ENCODE measurements around the gene BMF. TPM values are rescaled to one million over a fixed set of nuclear protein-coding genes. Genes with fewer than 3 reads are reported as not detected.

BMF gene
- total RNA-seq, 1 donor from 2014 or later: 3.2 TPM

GRCh38 chr15:40106203-40107161, 2.2 kb downstream of the BMF start:
- ATAC-seq: peak; percentile 8
- intact Hi-C loops (cut with micrococcal nuclease): loop anchor here (10.0 kb wide), 1 partner anchor 62 kb away; no protein-coding TSS in a partner anchor
- peak; percentile 74 for DNase-seq

- intact Hi-C loops (cut with micrococcal nuclease): loop anchor here (10.0 kb wide), 1 partner anchor 61 kb away; no protein-coding TSS in a partner anchor
- DNase-seq (no peak), ATAC-seq (no peak)
Measured at GRCh38 chr15:40105517-40106202, 3.0 kb downstream of the BMF start.

GRCh38 chr15:40104865-40105516, 3.7 kb downstream of the BMF start:
- intact Hi-C loops (cut with micrococcal nuclease): loop anchor here (10.0 kb wide), 1 partner anchor 60 kb away; no protein-coding TSS in a partner anchor
- ATAC-seq: peak; percentile 59
- peak; percentile 95 for DNase-seq

GRCh38 chr15:40104296-40104864, 4.3 kb downstream of the BMF start:
- intact Hi-C loops (cut with micrococcal nuclease): loop anchor here (10.0 kb wide), 1 partner anchor 60 kb away; no protein-coding TSS in a partner anchor
- no peak for DNase-seq
- no peak for ATAC-seq

GRCh38 chr15:40103864-40104271, 4.8 kb downstream of the BMF start:
- intact Hi-C loops (cut with micrococcal nuclease): loop anchor here (10.0 kb wide), 1 partner anchor 59 kb away; no protein-coding TSS in a partner anchor
- no peak for DNase-seq
- peak; percentile 1 for ATAC-seq

- DNase-seq (peak; percentile 91), ATAC-seq (peak; percentile 70)
- intact Hi-C loops (cut with micrococcal nuclease): loop anchor here (10.0 kb wide), 1 partner anchor 58 kb away; no protein-coding TSS in a partner anchor
Measured at GRCh38 chr15:40102897-40103858, 5.5 kb downstream of the BMF start.

GRCh38 chr15:40100947-40101905, 7.5 kb downstream of the BMF start:
- intact Hi-C loops (cut with micrococcal nuclease): loop anchor here (10.0 kb wide), 1 partner anchor 56 kb away; no protein-coding TSS in a partner anchor
- no peak for DNase-seq
- ATAC-seq: no peak

- no peak for DNase-seq
- no peak for ATAC-seq
- intact Hi-C loops (cut with micrococcal nuclease): loop anchor here (10.0 kb wide), 1 partner anchor 56 kb away; no protein-coding TSS in a partner anchor
Measured at GRCh38 chr15:40100123-40100946, 8.3 kb downstream of the BMF start.

- DNase-seq (peak; percentile 75), ATAC-seq (peak; percentile 80)
- intact Hi-C loops (cut with micrococcal nuclease): no loop called here
Measured at GRCh38 chr15:40098489-40099261, 10.0 kb downstream of the BMF start.

GRCh38 chr15:40097968-40098476, 10.7 kb downstream of the BMF start:
- peak; percentile 72 for DNase-seq
- intact Hi-C loops (cut with micrococcal nuclease): no loop called here
- peak; percentile 46 for ATAC-seq

- ATAC-seq (no peak), DNase-seq (no peak)
- intact Hi-C loops (cut with micrococcal nuclease): no loop called here
Measured at GRCh38 chr15:40097096-40097967, 11.3 kb downstream of the BMF start.

GRCh38 chr15:40096094-40096891, 12.4 kb downstream of the BMF start:
- DNase-seq: no peak
- intact Hi-C loops (cut with micrococcal nuclease): no loop called here
- ATAC-seq: no peak

Data from left ventricle myocardium superior (tissue), 1 donor.